HepG2 (cell line): ENCODE data around the gene HORMAD2. TPM values are rescaled to one million over a fixed set of nuclear protein-coding genes. Genes with fewer than 3 reads are reported as not detected.

Experiments
- AHDC1 ChIP-seq: sonication (generic); formaldehyde crosslinking; IDR thresholded peaks from 2 replicates; pipeline ENCODE4 v1.5.1; 2020; ENCODE audit warnings: mild to moderate bottlenecking, missing genetic modification reagents, borderline replicate concordance
- GATAD2A ChIP-seq: IDR thresholded peaks from 2 replicates; pipeline ENCODE4 v1.6.1; 2016
- GMEB1 ChIP-seq: sonication (generic); formaldehyde crosslinking; IDR thresholded peaks from 2 replicates; pipeline ENCODE4 v1.5.1; 2020; ENCODE audit warnings: missing genetic modification reagents, mild to moderate bottlenecking, borderline replicate concordance
- KDM5B ChIP-seq: sonication (generic); formaldehyde crosslinking; IDR thresholded peaks from 2 replicates; pipeline ENCODE4 v1.4.0; 2020; ENCODE audit warnings: missing genetic modification reagents, mild to moderate bottlenecking, borderline replicate concordance
- MED13 ChIP-seq: sonication (generic); formaldehyde crosslinking; IDR thresholded peaks from 2 replicates; pipeline ENCODE4 v1.5.0; 2020; ENCODE audit warnings: missing genetic modification reagents
- NFE2L2 ChIP-seq: fragments of 150-350 bp; IDR thresholded peaks from 2 replicates; pipeline ENCODE4 v1.6.1; 2014; ENCODE audit warnings: low read length
- SIN3A ChIP-seq: IDR thresholded peaks from 2 replicates; pipeline ENCODE4 v1.6.1; 2011; ENCODE audit warnings: low read depth, mild to moderate bottlenecking, control low read depth, low read length, borderline replicate concordance
- SMYD3 ChIP-seq: sonication (generic); formaldehyde crosslinking; IDR thresholded peaks from 2 replicates; pipeline ENCODE4 v1.8.1; 2023; ENCODE audit warnings: mild to moderate bottlenecking, missing genetic modification reagents
- THAP11 ChIP-seq: IDR thresholded peaks from 2 replicates; pipeline ENCODE4 v1.6.1; 2016; ENCODE audit warnings: missing biosample characterization, missing genetic modification reagents
- ZBTB8A ChIP-seq: sonication (generic); formaldehyde crosslinking; IDR thresholded peaks from 2 replicates; pipeline ENCODE4 v1.4.0; 2020; ENCODE audit warnings: mild to moderate bottlenecking, low read depth, missing genetic modification reagents, borderline replicate concordance
- ZFP91 ChIP-seq: sonication (generic); formaldehyde crosslinking; IDR thresholded peaks from 2 replicates; pipeline ENCODE4 v1.9.0; 2022; ENCODE audit warnings: missing genetic modification reagents, mild to moderate bottlenecking, borderline replicate concordance
- ZNF180 ChIP-seq: sonication (generic); formaldehyde crosslinking; IDR thresholded peaks from 2 replicates; pipeline ENCODE4 v1.4.0; 2020; ENCODE audit warnings: low read depth, missing genetic modification reagents, borderline replicate concordance
- ZNF354B ChIP-seq: sonication (generic); formaldehyde crosslinking; IDR thresholded peaks from 2 replicates; pipeline ENCODE4 v1.8.0; 2022; ENCODE audit warnings: mild to moderate bottlenecking, missing genetic modification reagents
- ZNF770 ChIP-seq: sonication (generic); formaldehyde crosslinking; IDR thresholded peaks from 2 replicates; pipeline ENCODE4 v1.5.0; 2020; ENCODE audit warnings: mild to moderate bottlenecking, missing genetic modification reagents
- ZNF781 ChIP-seq: sonication (generic); formaldehyde crosslinking; IDR thresholded peaks from 2 replicates; pipeline ENCODE4 v1.5.1; 2020; ENCODE audit warnings: borderline replicate concordance, mild to moderate bottlenecking, missing genetic modification reagents; ENCODE audit errors: not compliant biosample characterization
- ZNF792 ChIP-seq: IDR thresholded peaks from 2 replicates; pipeline ENCODE4 v1.6.1; 2016
- ZNF839 ChIP-seq: sonication (generic); formaldehyde crosslinking; IDR thresholded peaks from 2 replicates; pipeline ENCODE4 v1.4.0; 2020; ENCODE audit warnings: missing genetic modification reagents, mild to moderate bottlenecking, borderline replicate concordance
- ZSCAN9 ChIP-seq: IDR thresholded peaks from 2 replicates; pipeline ENCODE4 v1.6.1; 2016; ENCODE audit warnings: borderline replicate concordance
- polyA plus RNA-seq, 8 experiments: library from polyadenylated mRNA; depleted of rRNA in 3 of 8; stranded (reverse) in 7 of 8; unstranded in 1 of 8; fragments of >200 nt; fragmentation: Illumina TruSeq in 4 of 8; extraction: Trizol in 4 of 8; gene quantifications; 2 replicates each; pipeline versions ENCODE4 v1.2.1 to v1.2.3, GENCODE V29; 2011 to 2016; ENCODE audit warnings: low read depth in 4 of 8, missing spikeins in 1 of 8, mixed read lengths in 1 of 8; ENCODE audit not compliant: insufficient read depth in 1 of 8
- total RNA-seq, 5 experiments: library from RNA; depleted of rRNA; stranded (reverse); fragments of >200 nt; fragmentation: Illumina TruSeq; extraction: Trizol; gene quantifications; 2 replicates each; pipeline ENCODE4 v1.2.3, GENCODE V29; 2016; ENCODE audit warnings: low read depth in 1 of 5

The HORMAD2 gene
- total and polyA plus RNA-seq, 2 of the 13 experiments (the other 11 are each of a cell fraction or from before 2014, with no cell fraction given): not detected

- TF ChIP-seq ZBTB8A (CRISPR knock-in tag) (no peak), THAP11 (CRISPR knock-in tag) (no peak; the same call in 1 of the 2 replicates), ZFP91 (CRISPR knock-in tag) (no peak), ZNF354B (CRISPR knock-in tag) (no peak), KDM5B (no peak), SIN3A (no peak), GATAD2A (CRISPR knock-in tag) (peak; percentile 63; the same call in 1 of the 2 replicates), SMYD3 (CRISPR knock-in tag) (no peak), AHDC1 (CRISPR knock-in tag) (peak; percentile 33; the same call in 1 of the 2 replicates), NFE2L2 (no peak), GMEB1 (CRISPR knock-in tag) (no peak), ZNF180 (CRISPR knock-in tag) (no peak), ZNF839 (no peak), ZNF781 (no peak), ZNF792 (CRISPR knock-in tag) (peak; percentile 62), ZNF770 (CRISPR knock-in tag) (no peak), ZSCAN9 (peak; percentile 38; the same call in 1 of the 2 replicates), MED13 (CRISPR knock-in tag) (no peak)
Observed at GRCh38 chr22:30210235-30210909, 130.1 kb downstream of the HORMAD2 start (continued).
